HG02571 (cell line): Measurements from ENCODE around the gene ASXL2.
"Not testable (repeated sequence)": the region's sequence is repeated elsewhere in the genome, so short reads cannot be mapped to it uniquely, and the experiment has no call there.

Source experiments
- ATAC-seq: cut with Tn5 transposase; IDR thresholded peaks from one replicate; pipeline ENCODE4 v1.9.1; 2021; ENCODE audit warnings: mild to moderate bottlenecking, moderate library complexity; ENCODE audit not compliant: unreplicated experiment

Gene ASXL2

DNA sequence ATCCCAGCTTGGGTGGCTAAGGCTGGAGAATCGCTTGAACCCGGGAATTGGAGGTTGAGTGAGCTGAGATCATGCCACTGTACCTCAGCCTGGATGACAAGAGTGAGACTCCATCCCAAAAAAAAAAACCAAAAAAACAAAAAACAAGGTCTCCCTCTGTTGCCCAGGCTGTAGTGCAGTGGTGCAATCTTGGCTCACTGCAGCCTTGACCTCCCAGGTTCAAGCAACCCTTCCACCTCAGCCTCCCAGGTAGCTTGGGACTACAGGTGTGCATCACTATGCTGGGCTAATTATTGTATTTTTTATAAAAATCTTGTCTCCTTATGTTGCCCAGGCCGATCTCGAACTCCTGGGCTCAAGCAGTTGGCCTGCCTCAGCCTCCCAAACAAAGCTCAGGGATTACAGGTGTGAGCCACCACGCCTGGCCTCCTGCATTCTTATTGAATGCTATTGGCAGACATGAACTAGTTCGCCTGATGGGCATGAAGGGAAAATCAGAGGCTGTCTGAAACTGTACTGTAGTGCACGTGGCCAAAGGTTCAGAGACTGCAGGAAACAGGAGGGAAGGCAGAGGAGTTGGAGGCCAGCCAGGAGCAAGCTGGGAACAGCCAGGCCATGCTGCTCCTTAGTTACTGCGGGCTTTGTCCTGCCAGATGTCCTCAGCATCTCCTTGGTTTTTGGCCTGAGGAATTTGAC lies 16.0 kb upstream of the ASXL2 start:
- ATAC-seq: no peak

GRCh38 chr2:25891672-25892071 lies 13.4 kb upstream of the ASXL2 start:
- ATAC-seq: no peak

- no peak for ATAC-seq
Observed at GRCh38 chr2:25887624-25888242, 9.4 kb upstream of the ASXL2 start.

- ATAC-seq: no peak
Observed at GRCh38 chr2:25885933-25886332, 7.6 kb upstream of the ASXL2 start.

- no peak for ATAC-seq
Observed at GRCh38 chr2:25881764-25882163, 3.5 kb upstream of the ASXL2 start.

DNA sequence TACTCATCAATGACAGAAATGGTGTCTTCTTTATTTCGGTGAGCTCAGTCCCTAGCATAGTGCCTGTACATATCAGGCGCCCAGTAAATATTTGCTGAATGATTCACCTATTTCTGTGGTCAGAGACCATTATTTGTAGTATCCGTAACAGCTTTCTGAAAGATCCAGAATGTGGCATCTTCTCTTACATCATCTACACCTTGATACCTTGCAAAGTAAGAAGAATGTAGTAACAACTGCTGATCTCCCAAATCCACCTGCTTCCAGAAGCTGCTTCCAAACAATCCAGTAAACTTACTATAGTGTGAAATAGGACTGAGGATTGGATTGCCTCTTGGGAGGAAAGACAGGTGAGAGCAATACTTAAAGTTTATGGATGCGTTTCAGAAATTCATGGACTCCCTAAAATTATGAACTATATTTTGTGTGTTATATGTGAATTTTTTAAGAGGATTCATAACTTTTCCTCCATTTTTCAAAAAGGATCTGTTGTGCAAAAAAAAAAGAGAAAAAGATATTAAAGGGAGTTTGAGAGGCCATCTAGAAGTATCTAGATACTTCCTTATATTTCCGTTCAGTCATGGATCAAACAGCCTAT lies 945 bp upstream of the ASXL2 start:
- no peak for ATAC-seq

DNA sequence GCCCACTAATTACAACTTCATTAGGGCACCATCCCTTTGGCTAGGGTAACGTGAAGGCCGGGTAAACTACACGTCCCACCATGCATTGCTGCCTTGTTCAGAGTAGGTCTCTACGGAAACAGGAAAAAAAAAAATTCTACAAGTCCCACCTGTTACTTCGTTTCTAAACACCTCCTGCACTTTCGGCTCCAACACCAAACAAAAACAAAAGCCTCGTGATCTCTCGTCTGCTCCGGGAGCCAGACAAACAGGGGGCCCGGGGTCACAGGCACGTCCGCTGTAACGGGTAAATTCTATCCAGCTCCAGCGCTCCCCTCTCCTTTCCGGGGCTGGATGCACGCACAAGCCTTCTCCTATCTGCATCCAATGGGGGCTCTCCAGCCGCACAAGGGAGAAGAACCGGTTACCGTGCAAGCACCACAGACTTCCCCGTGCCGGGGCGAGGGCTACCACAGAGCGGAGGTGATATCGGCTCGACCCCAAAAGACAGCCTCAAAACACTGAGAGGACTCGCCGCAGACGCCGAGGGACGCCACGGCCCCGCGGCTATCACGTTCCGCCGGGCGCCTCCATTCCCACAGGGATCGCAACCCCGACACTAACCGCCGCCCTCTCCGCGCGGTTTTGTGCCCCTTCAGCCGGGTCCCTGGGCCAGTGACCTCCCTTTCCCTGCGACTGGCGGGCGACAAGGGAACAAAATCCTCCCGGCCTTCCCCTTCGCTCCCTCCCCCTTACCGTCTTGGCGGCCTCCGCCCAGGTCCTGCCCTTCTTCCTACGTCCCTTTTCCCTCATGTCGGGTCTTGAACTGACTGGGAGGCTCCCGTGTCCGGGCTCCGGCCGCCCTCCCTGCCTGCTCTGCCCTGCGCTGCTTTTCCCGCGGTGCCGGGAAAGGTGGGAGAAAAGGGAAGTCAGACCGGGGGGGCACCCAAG lies 591 bp downstream of the ASXL2 start:
- ATAC-seq: peak; percentile 38

- no peak for ATAC-seq
Observed at GRCh38 chr2:25872134-25872533, 6.2 kb downstream of the ASXL2 start.

DNA sequence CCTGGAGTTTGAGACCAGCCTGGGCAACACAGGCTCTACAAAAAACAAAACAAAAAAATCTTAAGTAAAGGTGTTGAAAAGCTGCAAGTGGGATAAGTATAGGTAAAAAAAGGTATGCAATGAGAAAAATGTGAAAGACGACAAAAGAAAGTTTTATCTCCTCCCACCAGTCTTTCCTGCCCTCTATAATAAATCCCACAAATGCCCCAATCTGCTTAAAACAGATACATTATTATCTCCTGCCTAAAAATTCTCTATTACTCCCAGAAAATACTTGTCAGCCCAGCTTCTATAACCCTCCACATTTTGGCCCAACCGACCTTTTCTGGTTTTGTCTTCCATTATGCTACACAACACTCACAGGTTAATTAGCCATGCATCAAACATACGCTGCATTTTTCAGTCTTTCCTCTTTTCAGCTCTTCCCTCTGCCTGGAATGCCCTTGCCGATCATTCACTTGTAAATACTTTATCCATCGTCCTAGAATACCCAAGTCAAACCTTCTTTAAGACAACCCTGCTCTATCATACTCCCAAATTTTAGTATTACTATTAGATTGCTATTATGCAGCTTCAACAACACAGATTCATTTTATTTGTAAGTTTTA lies 10.8 kb downstream of the ASXL2 start:
- ATAC-seq: no peak

- ATAC-seq: no peak
Observed at GRCh38 chr2:25856377-25856776, 21.9 kb downstream of the ASXL2 start.

DNA sequence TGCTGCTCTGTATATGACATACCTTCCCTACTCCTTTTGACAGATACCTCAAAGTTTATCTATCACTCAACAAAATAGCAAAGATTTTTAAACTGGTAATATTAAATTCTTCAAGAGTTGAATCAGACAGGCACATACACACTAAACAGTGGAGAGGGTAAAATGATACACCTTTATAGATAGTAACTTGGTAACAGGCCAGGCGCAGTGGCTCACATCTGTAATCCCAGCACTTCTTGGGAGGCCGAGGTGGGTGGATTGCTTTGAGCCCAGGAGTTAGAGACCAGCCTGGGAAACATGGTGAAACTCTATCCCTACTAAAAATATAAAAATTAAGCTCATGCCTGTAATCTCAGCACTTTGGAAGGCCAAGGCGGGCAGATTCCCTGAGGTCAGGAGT lies 23.2 kb downstream of the ASXL2 start:
- no peak for ATAC-seq

DNA sequence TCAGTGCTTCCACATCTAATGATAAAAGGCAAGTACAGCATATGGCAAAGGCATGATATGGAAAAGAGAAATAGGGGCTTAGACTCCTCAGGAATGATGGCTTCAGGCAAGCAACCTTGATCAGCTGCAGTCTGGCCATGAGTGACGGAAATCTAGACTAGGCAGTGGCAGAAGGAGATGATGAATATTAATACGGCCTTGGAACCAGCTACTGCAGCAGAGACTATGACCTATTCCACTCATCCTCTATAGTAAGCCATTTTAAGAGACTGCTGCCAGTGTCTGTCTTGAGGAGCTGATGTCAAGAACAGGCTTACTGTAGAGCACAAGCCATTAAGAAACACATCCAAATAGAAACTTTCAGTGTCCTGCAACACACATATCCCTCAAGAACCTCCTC lies 23.7 kb downstream of the ASXL2 start:
- no peak for ATAC-seq

GRCh38 chr2:25853038-25853638 lies 25.1 kb downstream of the ASXL2 start:
- ATAC-seq: no peak

DNA sequence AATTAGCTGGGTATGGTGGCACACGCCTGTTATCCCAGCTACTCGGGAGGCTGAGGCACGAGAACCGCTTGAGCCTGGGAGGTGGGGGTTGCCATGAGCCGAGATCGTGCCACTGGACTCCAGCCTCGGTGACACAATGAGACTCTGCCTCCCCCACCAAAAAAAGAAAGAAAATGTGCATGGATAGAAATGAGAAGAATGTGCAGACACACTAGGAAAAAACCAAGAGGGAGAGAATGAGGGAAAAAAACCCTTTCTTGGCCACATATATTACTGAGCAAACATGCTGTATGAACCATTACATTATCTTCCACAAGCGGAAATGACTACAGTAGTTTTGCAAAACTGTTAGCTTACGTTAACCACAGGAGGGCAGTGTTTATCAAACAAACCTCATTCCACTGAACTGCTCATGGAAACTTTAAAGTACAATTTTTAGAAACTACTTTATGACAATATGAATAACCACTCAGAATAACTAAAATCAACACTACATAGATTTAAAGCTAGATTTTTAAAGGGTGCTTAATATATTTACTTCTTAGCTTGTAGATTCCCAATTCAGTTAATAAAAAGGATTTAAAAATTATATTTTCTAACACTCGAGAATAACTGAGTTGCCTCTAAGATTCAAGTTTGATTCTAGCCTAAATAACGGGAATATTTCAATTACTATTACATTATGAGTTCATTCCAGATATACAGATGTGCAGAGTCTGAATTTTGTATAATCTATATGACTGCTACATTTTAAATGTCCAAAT lies 26.4 kb downstream of the ASXL2 start:
- ATAC-seq: peak; percentile 76

- not testable (repeated sequence) for ATAC-seq
Observed at GRCh38 chr2:25850400-25850799, 27.9 kb downstream of the ASXL2 start.

- ATAC-seq: not testable (repeated sequence)
Observed at GRCh38 chr2:25849350-25849749, 28.9 kb downstream of the ASXL2 start.

DNA sequence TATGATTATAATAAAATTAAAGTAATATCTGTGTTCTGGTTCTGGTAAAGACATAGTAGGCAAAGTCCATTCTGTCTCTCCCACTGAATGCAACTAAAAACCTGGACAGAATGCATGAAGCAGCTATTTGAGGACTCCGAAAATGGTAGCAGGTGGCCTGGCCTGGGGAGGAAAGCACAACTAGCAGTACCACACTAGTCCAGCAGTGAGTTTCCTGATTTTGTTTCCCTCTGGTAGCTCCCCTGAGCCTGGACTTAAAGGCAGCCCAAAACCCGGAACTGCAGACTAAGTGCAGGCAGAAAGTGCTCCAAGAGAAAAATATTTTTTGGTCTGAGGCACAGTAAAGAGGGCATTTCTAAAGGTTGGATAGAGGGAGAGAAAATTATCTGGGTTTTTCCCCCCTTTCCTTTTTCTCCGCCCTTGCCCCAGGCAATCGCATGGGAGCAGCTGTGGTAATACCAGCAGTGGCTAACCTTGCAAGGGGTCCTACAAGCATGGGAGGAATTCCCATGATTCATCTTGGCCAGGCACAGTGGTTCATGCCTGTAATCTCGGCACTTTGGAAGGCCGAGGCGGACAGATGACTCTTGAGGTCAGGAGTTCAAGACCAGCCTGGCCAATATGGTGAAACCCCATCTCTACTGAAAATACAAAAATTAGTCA lies 32.3 kb downstream of the ASXL2 start:
- ATAC-seq: no peak

GRCh38 chr2:25844089-25844488 lies 34.2 kb downstream of the ASXL2 start:
- no peak for ATAC-seq

- no peak for ATAC-seq
Observed at GRCh38 chr2:25842155-25842554, 36.1 kb downstream of the ASXL2 start.
